HG02763 (cell line): ENCODE data around the gene AFF1.
"Not testable (repeated sequence)": the region's sequence is repeated elsewhere in the genome, so short reads cannot be mapped to it uniquely, and the experiment has no call there.

Experiments used
- ATAC-seq: cut with Tn5 transposase; IDR thresholded peaks from one replicate; pipeline ENCODE4 v1.9.1; 2021; ENCODE audit warnings: mild to moderate bottlenecking, moderate library complexity; ENCODE audit not compliant: unreplicated experiment

AFF1 gene

DNA sequence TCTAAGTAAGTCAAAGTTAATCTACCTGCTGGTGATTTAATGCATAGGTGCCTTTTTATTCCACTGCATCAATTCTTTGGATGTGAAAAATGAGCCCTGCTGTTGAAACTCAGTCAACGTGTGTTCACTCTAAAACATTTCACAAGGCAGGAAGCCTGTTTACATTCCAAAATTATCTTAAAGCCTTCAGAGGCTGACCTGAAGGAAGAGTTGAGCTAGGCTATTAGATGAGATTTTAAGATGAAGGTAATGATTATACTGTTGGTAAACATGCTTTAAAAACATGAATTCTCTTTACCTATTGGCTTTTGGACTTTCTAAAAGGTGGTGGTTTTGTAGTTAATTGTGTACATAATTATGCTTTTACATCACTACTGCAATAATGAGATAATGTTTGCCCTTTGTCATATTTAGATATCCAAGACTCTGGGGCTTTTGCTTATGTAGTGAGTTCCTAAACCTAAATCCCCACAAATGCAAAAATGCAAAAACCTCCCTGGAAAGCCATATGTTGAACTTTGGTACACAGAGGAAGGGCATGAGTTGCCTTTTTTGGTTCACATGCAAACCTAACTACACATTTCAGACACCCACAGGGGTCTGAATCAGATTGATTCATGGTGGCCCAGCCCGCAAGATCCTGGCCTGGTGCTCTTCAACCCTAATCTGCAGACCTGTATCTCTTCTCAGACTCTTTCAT, 193.3 kb downstream of the AFF1 start:
- no peak for ATAC-seq

- ATAC-seq: no peak
These were observed 194.9 kb downstream of the AFF1 start for GRCh38 chr4:87129681-87130080.

DNA sequence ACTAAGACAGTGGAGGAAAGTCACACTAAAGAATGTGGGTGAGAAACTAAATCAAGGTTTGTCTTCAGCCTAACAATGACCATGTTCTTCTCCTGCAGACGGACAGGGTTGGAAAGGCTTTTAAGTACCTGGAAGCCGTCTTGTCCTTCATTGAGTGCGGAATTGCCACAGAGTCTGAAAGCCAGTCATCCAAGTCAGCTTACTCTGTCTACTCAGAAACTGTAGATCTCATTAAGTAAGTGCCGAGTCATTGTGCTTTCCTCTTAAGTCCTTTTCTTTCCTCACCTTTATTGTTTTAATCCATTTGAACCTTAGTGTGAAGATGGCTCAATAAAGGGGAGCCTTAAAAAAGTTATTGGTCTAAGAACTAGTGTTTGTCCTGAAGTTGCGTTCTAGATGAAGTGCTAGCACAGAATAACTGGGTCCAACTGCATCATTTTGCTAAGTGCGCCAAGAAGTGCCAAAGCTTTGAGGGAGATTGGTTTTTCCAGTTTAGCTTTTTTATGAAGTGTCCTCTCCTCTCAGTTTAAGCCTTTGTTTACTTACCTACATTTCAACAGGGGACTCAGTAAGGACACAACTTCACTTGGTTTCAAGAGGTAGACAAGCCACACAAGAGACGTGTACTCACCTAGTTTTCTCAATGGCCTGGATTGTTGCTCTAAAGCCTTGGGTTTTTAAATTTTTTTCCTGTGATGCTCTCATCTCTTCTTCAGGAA, 196.3 kb downstream of the AFF1 start:
- no peak for ATAC-seq

- no peak for ATAC-seq
These were observed 197.2 kb downstream of the AFF1 start for GRCh38 chr4:87132035-87132434.

- no peak for ATAC-seq
These were observed 198.4 kb downstream of the AFF1 start for GRCh38 chr4:87133183-87133582.

DNA sequence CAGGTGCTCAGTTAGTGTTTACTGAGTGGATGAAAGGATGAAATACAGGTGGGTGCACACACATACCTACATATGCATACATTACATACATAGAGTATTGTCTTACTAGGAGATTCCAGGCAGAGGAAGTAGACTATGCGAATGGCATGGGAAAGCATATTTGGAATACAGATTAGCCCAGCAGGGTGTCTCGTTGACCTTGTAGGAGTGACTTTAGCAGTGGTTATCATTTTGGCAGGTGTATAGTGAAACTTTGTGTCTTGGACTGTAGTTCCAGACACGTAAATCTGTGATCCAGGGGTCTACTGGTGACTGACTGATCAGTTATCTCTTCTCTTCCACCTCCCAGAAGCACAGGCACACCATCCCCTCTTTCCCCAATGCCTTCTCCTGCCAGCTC, 199.3 kb downstream of the AFF1 start:
- ATAC-seq: no peak

- no peak for ATAC-seq
These were observed 206.6 kb downstream of the AFF1 start for GRCh38 chr4:87141428-87141827.

DNA sequence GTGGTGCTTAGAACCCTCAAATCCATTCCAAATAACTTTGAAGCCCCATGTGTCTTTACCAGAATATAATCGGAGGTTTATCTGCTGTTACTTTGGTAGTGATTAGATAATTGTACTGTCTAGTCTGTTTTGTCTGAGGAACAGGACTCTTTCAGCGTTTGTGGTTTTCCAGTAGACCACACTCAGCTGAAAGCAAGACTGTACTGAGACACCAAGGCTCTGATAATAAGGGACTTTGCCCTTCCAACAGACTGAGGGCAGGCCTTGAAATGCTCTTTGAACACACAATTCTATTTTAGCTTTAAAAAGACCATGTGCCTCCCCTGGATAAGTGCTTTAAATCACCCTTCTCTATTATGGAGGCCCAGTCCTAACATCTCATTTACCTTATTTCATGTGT, 209.5 kb downstream of the AFF1 start:
- no peak for ATAC-seq

- ATAC-seq: not testable (repeated sequence)
These were observed 211.1 kb downstream of the AFF1 start for GRCh38 chr4:87145934-87146333.

DNA sequence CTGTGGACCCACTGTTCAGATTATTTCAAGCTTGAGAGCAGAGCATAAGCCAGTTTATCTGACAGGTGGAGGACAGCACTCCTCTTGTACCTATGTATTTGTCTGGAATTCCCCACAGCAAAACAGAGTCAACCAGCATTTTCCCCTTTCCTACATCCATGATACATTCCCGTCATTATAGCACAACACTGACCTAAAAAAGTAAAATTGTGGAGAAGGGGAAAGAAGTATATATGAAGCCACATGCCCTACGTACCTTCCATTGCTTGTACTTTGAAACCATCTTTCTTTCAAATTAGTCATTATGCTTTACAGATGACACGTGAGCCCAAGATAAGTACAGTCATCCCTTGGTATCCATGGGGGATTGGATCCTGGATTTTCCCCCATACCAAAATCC, 212.3 kb downstream of the AFF1 start:
- ATAC-seq: no peak

DNA sequence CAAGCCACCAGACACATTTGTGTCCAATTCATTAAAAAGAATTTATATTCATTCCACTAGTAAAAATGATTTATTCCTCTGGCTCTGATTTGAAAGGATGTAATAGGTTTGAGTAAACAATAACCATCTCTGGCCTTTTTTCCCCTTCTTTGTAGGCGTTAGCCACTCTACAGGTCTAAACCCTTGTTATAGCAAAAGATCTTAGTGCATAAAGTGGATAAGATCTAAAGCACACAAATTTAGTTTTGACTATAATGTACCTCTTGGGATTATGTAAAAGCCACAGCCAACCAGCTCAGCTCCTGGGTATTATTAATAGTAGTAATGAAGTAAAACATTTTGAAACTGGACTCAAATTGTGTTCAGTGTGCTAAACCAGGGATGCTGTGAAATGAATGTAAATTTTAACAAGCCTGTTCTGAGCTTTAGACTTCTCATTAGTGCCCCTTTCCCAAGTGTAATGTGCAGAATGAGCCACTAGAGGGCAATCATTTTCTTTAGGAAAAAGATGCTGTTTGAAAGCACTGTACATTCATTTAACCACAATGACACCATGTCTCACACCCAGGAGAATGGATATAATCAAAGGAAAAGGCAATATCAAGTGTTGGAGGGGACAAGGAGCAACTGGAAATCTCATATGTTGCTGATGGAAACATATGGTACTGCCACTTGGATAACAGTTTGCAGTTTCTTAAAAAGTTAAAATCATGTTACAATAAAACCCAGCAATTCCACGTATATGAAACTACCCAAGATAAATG, 215.9 kb downstream of the AFF1 start:
- no peak for ATAC-seq

- ATAC-seq: no peak
These were observed 216.9 kb downstream of the AFF1 start for GRCh38 chr4:87151730-87152129.

GRCh38 chr4:87152310-87153041, 217.7 kb downstream of the AFF1 start:
- ATAC-seq: no peak

DNA sequence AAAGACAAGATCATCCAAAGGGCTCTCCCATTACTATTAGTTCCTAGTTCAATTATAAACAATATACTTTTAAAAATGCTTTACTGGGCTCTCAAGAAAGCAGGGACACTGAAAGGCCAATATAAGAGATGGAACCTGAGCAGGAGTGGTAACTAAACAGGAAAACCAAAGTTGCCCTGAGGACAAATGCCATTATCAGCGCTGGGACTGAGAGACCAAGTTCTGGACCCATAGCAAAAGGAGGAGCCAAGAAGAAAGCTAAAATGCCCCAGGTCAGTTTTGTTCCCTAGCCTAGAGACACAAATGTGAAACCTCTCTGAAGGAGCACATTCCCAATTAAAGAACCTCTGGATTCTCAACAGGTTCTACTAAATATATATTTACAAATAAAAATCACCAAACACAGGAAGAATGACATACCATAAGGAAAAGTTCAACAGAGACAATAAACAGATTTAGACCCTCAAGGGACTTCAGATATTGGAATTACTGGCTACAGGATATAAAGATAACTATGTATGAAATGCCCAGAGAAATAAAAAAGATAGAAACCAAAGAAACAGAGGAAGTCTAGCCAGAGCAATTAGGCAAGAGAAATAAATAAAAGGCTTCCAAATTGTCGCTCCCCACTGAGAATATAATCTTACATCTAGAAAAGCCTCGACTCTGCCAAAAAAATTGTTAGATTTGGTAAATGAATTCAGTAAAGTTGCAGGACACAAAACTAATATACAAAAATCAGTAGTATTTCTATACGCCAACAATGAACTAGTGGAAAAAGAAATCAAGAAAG, 218.5 kb downstream of the AFF1 start:
- no peak for ATAC-seq

DNA sequence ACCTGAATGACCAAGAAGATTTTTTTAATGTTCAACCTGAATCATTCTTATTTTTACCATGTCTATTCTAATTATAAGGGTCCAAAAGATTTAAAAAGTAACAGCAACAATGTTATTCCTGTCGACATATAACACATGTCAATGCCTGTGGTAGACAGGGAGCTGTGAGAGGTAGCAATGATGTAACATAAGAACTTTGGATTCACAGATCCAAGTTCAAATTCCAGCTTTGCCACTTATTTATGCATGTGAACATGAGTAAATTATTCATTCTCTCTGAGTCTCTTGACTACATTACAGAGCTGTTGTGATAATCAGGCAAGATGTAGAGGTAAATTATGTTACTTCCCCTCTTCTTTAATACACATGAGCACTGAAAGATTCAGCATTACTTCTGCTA, 231.1 kb downstream of the AFF1 start:
- ATAC-seq: no peak

- ATAC-seq: no peak
These were observed 231.6 kb downstream of the AFF1 start for GRCh38 chr4:87166296-87166854.

DNA sequence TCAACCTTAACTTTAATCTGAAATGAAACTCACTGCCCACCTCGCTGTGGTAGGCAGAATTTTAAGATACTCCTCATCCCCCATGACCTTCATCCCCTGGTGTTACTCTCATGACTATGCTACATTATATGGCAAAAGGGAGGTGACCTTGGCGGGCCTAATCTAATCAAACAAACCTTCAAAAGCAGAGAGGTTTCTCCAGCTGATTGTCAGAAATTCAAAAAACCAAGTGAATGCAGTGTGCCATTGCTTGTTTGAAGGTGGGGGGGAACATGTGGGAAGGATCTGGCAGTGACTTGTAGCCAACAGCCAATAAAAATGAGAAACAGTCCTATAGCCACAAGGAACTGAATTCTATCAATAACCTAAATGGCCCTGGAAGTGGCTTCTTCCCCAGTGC, 237.1 kb downstream of the AFF1 start:
- no peak for ATAC-seq

DNA sequence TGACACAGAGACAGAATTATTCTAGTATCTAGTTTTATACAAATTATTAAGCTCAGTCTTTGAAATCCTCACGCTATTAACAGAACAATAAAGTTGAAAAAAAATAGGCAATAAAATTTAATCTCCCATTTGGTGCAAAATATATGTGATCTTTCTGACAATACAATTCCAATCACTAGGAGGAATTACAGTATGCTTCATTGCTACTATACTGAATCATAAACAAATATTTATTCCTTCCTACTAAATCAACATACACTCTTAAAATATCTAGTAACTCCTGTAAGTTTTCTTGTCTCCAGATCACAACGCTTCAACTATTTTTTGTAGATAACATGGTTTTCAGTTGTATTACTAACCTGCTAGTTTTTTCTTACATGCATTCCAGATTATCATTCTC, 239.9 kb downstream of the AFF1 start:
- ATAC-seq: no peak

- ATAC-seq: no peak
These were observed 244.9 kb downstream of the AFF1 start for GRCh38 chr4:87179751-87180150.

- no peak for ATAC-seq
These were observed 246.0 kb downstream of the AFF1 start for GRCh38 chr4:87180767-87181166.
